ENCODE measurements around the gene GLI3. TPM values are rescaled to one million over a fixed set of nuclear protein-coding genes. Genes with fewer than 3 reads are reported as not detected.

Gene GLI3
- 20.2 and 25.5 TPM in 2 replicates for total RNA-seq

GRCh38 chr7:42236976-42237810 is at the start of gene GLI3:
TSS of gene GLI3 (minus strand) at chr7:42237209. CDS start at chr7:42223253, 13,956 bp downstream.

Small RNA genes lying within 50 kb of the gene (small RNA-seq; reads per million reads assigned to genes)
- not detected for gene HMGN2P30
